NB4 (cell line): Measurements from ENCODE around the gene LAMC2.

ENCODE experiments used
- CTCF ChIP-seq: IDR thresholded peaks from one replicate; pipeline ENCODE4 v1.5.1; 2012; ENCODE audit warnings: low read depth, low read length
- MYC ChIP-seq: IDR thresholded peaks from 2 replicates; pipeline ENCODE4 v1.6.1; 2011; ENCODE audit warnings: low read depth, low read length
- POLR2A ChIP-seq: IDR thresholded peaks from 2 replicates; pipeline ENCODE4 v1.6.1; 2011; ENCODE audit warnings: mild to moderate bottlenecking; ENCODE audit not compliant: insufficient read length; ENCODE audit errors: extremely low read depth
- TF ChIP-seq, protein P1 (sequence below): IDR thresholded peaks from 2 replicates; pipeline ENCODE4 v1.6.1; 2011; ENCODE audit warnings: low read depth, low read length

GRCh38 chr1:183147735-183148134 is 38.3 kb upstream of the LAMC2 start:
- TF ChIP-seq CTCF: no peak
- no peak for TF ChIP-seq POLR2A
- TF ChIP-seq, protein P1, sequence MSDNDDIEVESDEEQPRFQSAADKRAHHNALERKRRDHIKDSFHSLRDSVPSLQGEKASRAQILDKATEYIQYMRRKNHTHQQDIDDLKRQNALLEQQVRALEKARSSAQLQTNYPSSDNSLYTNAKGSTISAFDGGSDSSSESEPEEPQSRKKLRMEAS: no peak
- TF ChIP-seq MYC: no peak
